HAP-1 (cell line): ENCODE data around the gene ZPLD1.

ENCODE experiments used
- DNase-seq, 2 experiments: peaks; one replicate each; pipeline ENCODE4 v3.0.0-alpha.2; 2016 to 2020; ENCODE audit warnings: low spot score in 2 of 2
- H3K27me3 ChIP-seq: fragments of 250-450 bp; sonication (Bioruptor Pico); 2 replicates; pipeline ENCODE4 v1.5.1; 2020; ENCODE audit warnings: low read depth, mild to moderate bottlenecking, moderate library complexity
- H3K36me3 ChIP-seq: fragments of 250-450 bp; sonication (Bioruptor Pico); replicated peaks from 2 replicates; pipeline ENCODE4 v1.5.1; 2020; ENCODE audit warnings: mild to moderate bottlenecking
- H3K4me1 ChIP-seq: fragments of 250-450 bp; sonication (Bioruptor Pico); 2 replicates; pipeline ENCODE4 v1.5.1; 2020; ENCODE audit warnings: mild to moderate bottlenecking
- H3K4me3 ChIP-seq: fragments of 250-450 bp; sonication (Bioruptor Pico); 2 replicates; pipeline ENCODE4 v1.5.1; 2020; ENCODE audit warnings: mild to moderate bottlenecking, moderate library complexity
- H3K9me3 ChIP-seq: fragments of 250-450 bp; sonication (Bioruptor Pico); 2 replicates; pipeline ENCODE4 v1.5.1; 2020; ENCODE audit warnings: mild to moderate bottlenecking, moderate library complexity
- in situ Hi-C: fragments of 300-500 bp; cut with MboI; formaldehyde crosslinking; loops from 3 replicates; pipeline ENCODE4 v1.14.3; 2020; ENCODE audit warnings: low sequenced_read_pairs, inconsistent platforms, mixed read lengths

Gene ZPLD1

GRCh38 chr3:102434715-102435114 lies at the start of gene ZPLD1:
TSS of gene ZPLD1 (plus strand) at chr3:102435015. CDS start at chr3:102438488, 3,473 bp downstream.
- Histone ChIP-seq H3K36me3 (no peaks in the 10 kb centered on the region), H3K27me3 (0 out of 2 replicates have a peak, but pooled peaks cover 4% of the 10 kb centered on the region), H3K4me3 (no peak within 1 kb of the TSS), H3K9me3 (no peaks in the 10 kb centered on the region), H3K4me1 (no peaks in the 10 kb centered on the region)
- no peak for DNase-seq
- in situ Hi-C loops, result no loop called here

- DNase-seq, result no peak
- no peak overlapping the region for H3K4me3 ChIP-seq
- in situ Hi-C loops, result no loop called here
- H3K9me3 ChIP-seq, result no peaks in the 10 kb centered on the region
- no peaks in the 10 kb centered on the region for H3K36me3 ChIP-seq
- no peaks in the 10 kb centered on the region for H3K27me3 ChIP-seq
- H3K4me1 ChIP-seq, result no peaks in the 10 kb centered on the region
Observed at GRCh38 chr3:102390171-102390864, 44.5 kb upstream of the ZPLD1 start.

GRCh38 chr3:102390916-102391315 lies 43.9 kb upstream of the ZPLD1 start:
- no peaks in the 10 kb centered on the region for H3K27me3 ChIP-seq
- DNase-seq, result no peak
- in situ Hi-C loops, result no loop called here
- no peak overlapping the region for H3K4me3 ChIP-seq
- H3K36me3 ChIP-seq, result no peaks in the 10 kb centered on the region
- H3K9me3 ChIP-seq, result no peaks in the 10 kb centered on the region
- no peaks in the 10 kb centered on the region for H3K4me1 ChIP-seq

- no peaks in the 10 kb centered on the region for H3K36me3 ChIP-seq
- in situ Hi-C loops, result no loop called here
- no peak overlapping the region for H3K4me3 ChIP-seq
- DNase-seq, result no peak
- no peaks in the 10 kb centered on the region for H3K4me1 ChIP-seq
- no peaks in the 10 kb centered on the region for H3K27me3 ChIP-seq
- no peaks in the 10 kb centered on the region for H3K9me3 ChIP-seq
Observed at GRCh38 chr3:102391491-102391890, 43.3 kb upstream of the ZPLD1 start.

- H3K36me3 ChIP-seq, result no peaks in the 10 kb centered on the region
- in situ Hi-C loops, result no loop called here
- no peaks in the 10 kb centered on the region for H3K9me3 ChIP-seq
- DNase-seq, result no peak
- no peaks in the 10 kb centered on the region for H3K4me1 ChIP-seq
- H3K4me3 ChIP-seq, result no peak overlapping the region
- H3K27me3 ChIP-seq, result no peaks in the 10 kb centered on the region
Observed at GRCh38 chr3:102394517-102394916, 40.3 kb upstream of the ZPLD1 start.

- no peaks in the 10 kb centered on the region for H3K9me3 ChIP-seq
- no peak overlapping the region for H3K4me3 ChIP-seq
- no peaks in the 10 kb centered on the region for H3K27me3 ChIP-seq
- H3K4me1 ChIP-seq, result no peaks in the 10 kb centered on the region
- DNase-seq, result no peak
- no peaks in the 10 kb centered on the region for H3K36me3 ChIP-seq
- in situ Hi-C loops, result no loop called here
Observed at GRCh38 chr3:102398176-102398575, 36.6 kb upstream of the ZPLD1 start.

- in situ Hi-C loops, result no loop called here
Observed at GRCh38 chr3:102398666-102399065, 36.1 kb upstream of the ZPLD1 start.

GRCh38 chr3:102400142-102400541 lies 34.7 kb upstream of the ZPLD1 start:
- no peaks in the 10 kb centered on the region for H3K36me3 ChIP-seq
- H3K4me1 ChIP-seq, result no peaks in the 10 kb centered on the region
- H3K9me3 ChIP-seq, result no peaks in the 10 kb centered on the region
- in situ Hi-C loops, result no loop called here
- no peak overlapping the region for H3K4me3 ChIP-seq
- no peak for DNase-seq
- peaks cover 5% of the 10 kb centered on the region; the same call in 1 of the 2 replicates for H3K27me3 ChIP-seq

More at GRCh38 chr3:102398666-102399065, 36.1 kb upstream of the ZPLD1 start:
- Histone ChIP-seq H3K9me3 (no peaks in the 10 kb centered on the region), H3K36me3 (no peaks in the 10 kb centered on the region), H3K27me3 (no peaks in the 10 kb centered on the region), H3K4me3 (no peak overlapping the region), H3K4me1 (no peaks in the 10 kb centered on the region)
- DNase-seq, result no peak

GRCh38 chr3:102400766-102401165 lies 34.0 kb upstream of the ZPLD1 start:
- no peaks in the 10 kb centered on the region for H3K9me3 ChIP-seq
- H3K27me3 ChIP-seq, result peaks cover 5% of the 10 kb centered on the region; the same call in 1 of the 2 replicates
- no peak overlapping the region for H3K4me3 ChIP-seq
- in situ Hi-C loops, result no loop called here
- no peaks in the 10 kb centered on the region for H3K36me3 ChIP-seq
- DNase-seq, result no peak
- no peaks in the 10 kb centered on the region for H3K4me1 ChIP-seq

- in situ Hi-C loops, result no loop called here
- H3K4me3 ChIP-seq, result no peak overlapping the region
- H3K4me1 ChIP-seq, result no peaks in the 10 kb centered on the region
- no peak for DNase-seq
- no peaks in the 10 kb centered on the region; the same call in 1 of the 2 replicates for H3K27me3 ChIP-seq
- no peaks in the 10 kb centered on the region for H3K9me3 ChIP-seq
- no peaks in the 10 kb centered on the region; the same call in 1 of the 2 replicates for H3K36me3 ChIP-seq
Observed at GRCh38 chr3:102410616-102411015, 24.2 kb upstream of the ZPLD1 start.

- Histone ChIP-seq H3K9me3 (no peaks in the 10 kb centered on the region), H3K36me3 (no peaks in the 10 kb centered on the region), H3K4me1 (no peaks in the 10 kb centered on the region), H3K4me3 (no peak overlapping the region), H3K27me3 (no peaks in the 10 kb centered on the region; the same call in 1 of the 2 replicates)
- in situ Hi-C loops, result no loop called here
- DNase-seq, result no peak
Observed at GRCh38 chr3:102415553-102415952, 19.3 kb upstream of the ZPLD1 start.

- DNase-seq, result no peak
Observed at GRCh38 chr3:102419786-102420185, 15.0 kb upstream of the ZPLD1 start.

GRCh38 chr3:102441832-102442231 lies 7.0 kb downstream of the ZPLD1 start:
- Histone ChIP-seq H3K27me3 (0 out of 2 replicates have a peak, but pooled peaks cover 4% of the 10 kb centered on the region), H3K9me3 (no peaks in the 10 kb centered on the region), H3K4me3 (no peak overlapping the region), H3K4me1 (no peaks in the 10 kb centered on the region), H3K36me3 (no peaks in the 10 kb centered on the region)
- in situ Hi-C loops, result no loop called here
- DNase-seq, result no peak

More at GRCh38 chr3:102419786-102420185, 15.0 kb upstream of the ZPLD1 start:
- Histone ChIP-seq H3K9me3 (no peaks in the 10 kb centered on the region), H3K4me3 (no peak overlapping the region), H3K27me3 (no peaks in the 10 kb centered on the region), H3K4me1 (no peaks in the 10 kb centered on the region), H3K36me3 (no peaks in the 10 kb centered on the region)
- in situ Hi-C loops, result no loop called here

- H3K4me1 ChIP-seq, result no peaks in the 10 kb centered on the region
- no peak for DNase-seq
- H3K4me3 ChIP-seq, result no peak overlapping the region
- in situ Hi-C loops, result no loop called here
- H3K36me3 ChIP-seq, result no peaks in the 10 kb centered on the region
- H3K9me3 ChIP-seq, result no peaks in the 10 kb centered on the region
- H3K27me3 ChIP-seq, result 0 out of 2 replicates have a peak, but pooled peaks cover 4% of the 10 kb centered on the region
Observed at GRCh38 chr3:102443021-102443420, 8.2 kb downstream of the ZPLD1 start.
